H1 (cell line): Measurements from ENCODE around the gene KCNMA1. TPM values are rescaled to one million over a fixed set of nuclear protein-coding genes. Genes with fewer than 3 reads are reported as not detected.

Experiments
- CTCF ChIA-PET: fragments of 300-600 bp; sonication (Branson Sonifier 250); formaldehyde crosslinking; loops from one replicate; lab custom pipeline; 2021; ENCODE audit not compliant: partially characterized antibody; lab: Charles Lee
- POLR2A ChIA-PET: fragments of 300-600 bp; sonication (Branson Sonifier 250); formaldehyde crosslinking; loops from one replicate; lab custom pipeline; 2021; ENCODE audit warnings: inconsistent platforms; ENCODE audit not compliant: partially characterized antibody; lab: Charles Lee
- DNase-seq, 2 experiments: peaks; one replicate each; pipeline versions ENCODE4 v3.0.0 to v3.0.0-alpha.2; 2010 to 2022; ENCODE audit warnings: low spot score in 2 of 2, low read depth in 1 of 2, mixed read lengths in 1 of 2
- FAIRE-seq: peaks from 2 replicates; lab custom pipeline; 2011; peaks lifted over from hg19 to GRCh38; lab: Jason Lieb, UNC
- H2AFZ ChIP-seq: 2 replicates; pipeline ENCODE4 v1.8.1; 2012; ENCODE audit warnings: low read length, inconsistent platforms
- H2AK5ac ChIP-seq: 2 replicates; pipeline ENCODE4 v1.6.1; 2013; ENCODE audit warnings: low read depth, low read length
- H2BK120ac ChIP-seq: replicated peaks from 2 replicates; pipeline ENCODE3; 2013; ENCODE audit warnings: low read depth, low read length, inconsistent platforms
- H2BK12ac ChIP-seq: 2 replicates; pipeline ENCODE4 v1.6.1; 2013; ENCODE audit warnings: low read depth, low read length
- H2BK15ac ChIP-seq: 2 replicates; pipeline ENCODE4 v1.6.1; 2013; ENCODE audit warnings: low read length
- H2BK20ac ChIP-seq: 2 replicates; pipeline ENCODE4 v1.6.1; 2013; ENCODE audit warnings: low read length
- H2BK5ac ChIP-seq: 2 replicates; pipeline ENCODE4 v1.6.1; 2013; ENCODE audit warnings: low read depth, low read length
- H3K14ac ChIP-seq: 2 replicates; pipeline ENCODE4 v1.6.1; 2013; ENCODE audit warnings: inconsistent platforms; ENCODE audit not compliant: insufficient read length
- H3K18ac ChIP-seq: 2 replicates; pipeline ENCODE4 v1.6.1; 2013; ENCODE audit warnings: low read length; ENCODE audit errors: extremely low read depth
- H3K23ac ChIP-seq: 2 replicates; pipeline ENCODE4 v1.6.1; 2013; ENCODE audit warnings: inconsistent platforms; ENCODE audit not compliant: insufficient read length
- H3K23me2 ChIP-seq: 2 replicates; pipeline ENCODE4 v1.6.1; 2013; ENCODE audit warnings: low read depth, low read length
- H3K27ac ChIP-seq: 2 replicates; pipeline ENCODE4 v1.6.1; 2011; ENCODE audit warnings: low read depth, low read length, inconsistent platforms
- H3K27me3 ChIP-seq, 4 experiments: replicated peaks in 1 of 4; 1 replicate in 1 of 4; 2 replicates in 3 of 4; pipeline versions ENCODE4 v1.6.1 to v1.8.1; 2011 to 2013; ENCODE audit warnings: low read length in 3 of 4, mild to moderate bottlenecking in 3 of 4, inconsistent platforms in 2 of 4, mixed read lengths in 2 of 4, moderate library complexity in 1 of 4; ENCODE audit not compliant: control insufficient read depth in 3 of 4, insufficient read depth in 3 of 4; ENCODE audit errors: extremely low read depth in 1 of 4
- H3K36me3 ChIP-seq, 4 experiments: 2 replicates each; pipeline versions ENCODE4 v1.6.1 to v1.8.1; 2011 to 2013; ENCODE audit warnings: mild to moderate bottlenecking in 4 of 4, low read length in 3 of 4, moderate library complexity in 2 of 4, control low read depth in 1 of 4, inconsistent platforms in 1 of 4; ENCODE audit not compliant: insufficient read depth in 4 of 4, control insufficient read depth in 2 of 4
- H3K4ac ChIP-seq: replicated peaks from 2 replicates; pipeline ENCODE3; 2013; ENCODE audit warnings: low read length, low read depth, mixed read lengths, inconsistent platforms; ENCODE audit not compliant: insufficient read length
- H3K4me1 ChIP-seq, 4 experiments: replicated peaks in 1 of 4; 1 replicate in 1 of 4; 2 replicates in 3 of 4; pipeline versions ENCODE4 v1.6.1 to v1.8.1; 2011 to 2013; ENCODE audit warnings: low read length in 3 of 4, inconsistent platforms in 2 of 4, mixed read lengths in 1 of 4; ENCODE audit not compliant: insufficient read depth in 4 of 4, control insufficient read depth in 3 of 4
- H3K4me2 ChIP-seq, 2 experiments: 2 replicates each; pipeline versions ENCODE4 v1.6.1 to v1.8.1; 2011 to 2013; ENCODE audit warnings: low read depth in 2 of 2, low read length in 2 of 2, control low read depth in 1 of 2, inconsistent platforms in 1 of 2, mild to moderate bottlenecking in 1 of 2; ENCODE audit not compliant: insufficient read depth in 1 of 2
- H3K4me3 ChIP-seq, 4 experiments: fragments of 200-600, 300-600 bp in 1 of 4; sonication (generic), shearing (Covaris generic), sonication (Bioruptor Twin) in 1 of 4; 2 replicates each; pipeline versions ENCODE4 v1.5.1 to v1.8.1; 2011 to 2016; ENCODE audit warnings: low read length in 4 of 4, low read depth in 3 of 4, control low read depth in 2 of 4, inconsistent platforms in 2 of 4, mild to moderate bottlenecking in 2 of 4, mixed read lengths in 1 of 4, moderate library complexity in 1 of 4; ENCODE audit not compliant: insufficient read depth in 2 of 4; ENCODE audit errors: extremely low read depth in 1 of 4
- H3K56ac ChIP-seq: replicated peaks from 2 replicates; pipeline ENCODE3; 2013; ENCODE audit warnings: low read depth, mild to moderate bottlenecking, mixed read lengths, low read length, inconsistent platforms; ENCODE audit not compliant: insufficient read length
- H3K79me1 ChIP-seq: 2 replicates; pipeline ENCODE4 v1.6.1; 2013; ENCODE audit warnings: low read depth, low read length, control low read depth
- H3K79me2 ChIP-seq, 2 experiments: 2 replicates each; pipeline versions ENCODE4 v1.6.1 to v1.8.1; 2012 to 2013; ENCODE audit warnings: low read length in 2 of 2, mild to moderate bottlenecking in 2 of 2, inconsistent platforms in 1 of 2; ENCODE audit not compliant: insufficient read depth in 2 of 2, control insufficient read depth in 1 of 2
- H3K9ac ChIP-seq, 4 experiments: replicated peaks in 1 of 4; 1 replicate in 1 of 4; 2 replicates in 3 of 4; pipeline versions ENCODE4 v1.6.1 to v1.8.1; 2011 to 2013; ENCODE audit warnings: low read depth in 3 of 4, low read length in 3 of 4, control low read depth in 2 of 4, mild to moderate bottlenecking in 2 of 4, moderate library complexity in 2 of 4, inconsistent platforms in 1 of 4; ENCODE audit errors: extremely low read depth in 1 of 4
- H3K9me3 ChIP-seq, 2 experiments: 2 replicates each; pipeline versions ENCODE4 v1.6.1 to v1.8.1; 2012 to 2013; ENCODE audit warnings: mild to moderate bottlenecking in 2 of 2, moderate library complexity in 2 of 2, control low read depth in 1 of 2, inconsistent platforms in 1 of 2, low read depth in 1 of 2, low read length in 1 of 2, mixed read lengths in 1 of 2; ENCODE audit not compliant: insufficient read depth in 2 of 2
- H4K20me1 ChIP-seq, 2 experiments: replicated peaks in 1 of 2; 2 replicates each; pipeline versions ENCODE3 to v1.8.1; 2011 to 2013; ENCODE audit warnings: inconsistent platforms in 2 of 2, low read length in 2 of 2, mild to moderate bottlenecking in 1 of 2; ENCODE audit not compliant: insufficient read depth in 2 of 2, control insufficient read depth in 1 of 2
- H4K5ac ChIP-seq: 2 replicates; pipeline ENCODE4 v1.6.1; 2013; ENCODE audit warnings: low read length, low read depth, mixed read lengths, inconsistent platforms; ENCODE audit not compliant: insufficient read length
- H4K8ac ChIP-seq: 2 replicates; pipeline ENCODE4 v1.8.0; 2013; ENCODE audit warnings: mild to moderate bottlenecking, moderate library complexity, low read length, inconsistent platforms; ENCODE audit not compliant: insufficient read depth; ENCODE audit errors: extremely low read depth
- H4K91ac ChIP-seq: replicated peaks from 2 replicates; pipeline ENCODE3; 2013; ENCODE audit warnings: low read length, mixed read lengths, inconsistent platforms; ENCODE audit not compliant: insufficient read length
- BRCA1 ChIP-seq: IDR thresholded peaks from 2 replicates; pipeline ENCODE4 v1.6.1; 2012; ENCODE audit warnings: low read depth, low read length, improper control_type of control experiment
- CBX8 ChIP-seq: fragments of 300-800, 300-1000 bp; sonication (generic); IDR thresholded peaks from 2 replicates; pipeline ENCODE4 v1.7.1; 2016; ENCODE audit warnings: low read depth, low read length, borderline replicate concordance
- CEBPB ChIP-seq: IDR thresholded peaks from 2 replicates; pipeline ENCODE4 v1.6.1; 2012; ENCODE audit warnings: low read depth, low read length
- EP300 ChIP-seq, 2 experiments: IDR thresholded peaks; 1 replicate in 1 of 2; 2 replicates in 1 of 2; pipeline ENCODE4 v1.6.1; 2011 to 2012; ENCODE audit warnings: low read depth in 2 of 2, low read length in 2 of 2, mild to moderate bottlenecking in 2 of 2, borderline replicate concordance in 1 of 2, inconsistent platforms in 1 of 2, moderate library complexity in 1 of 2
- GABPA ChIP-seq: IDR thresholded peaks from 2 replicates; pipeline ENCODE4 v1.6.1; 2011; ENCODE audit warnings: mild to moderate bottlenecking, low read length, moderate library complexity, borderline replicate concordance; ENCODE audit not compliant: insufficient read depth
- HDAC6 ChIP-seq: IDR thresholded peaks from one replicate; pipeline ENCODE4 v1.7.1; 2012; ENCODE audit warnings: low read depth, mild to moderate bottlenecking, inconsistent platforms, low read length, moderate library complexity
- KDM4A ChIP-seq: IDR thresholded peaks from one replicate; pipeline ENCODE4 v1.7.1; 2012; ENCODE audit warnings: low read depth, mild to moderate bottlenecking, moderate library complexity, low read length, inconsistent platforms; ENCODE audit not compliant: severe bottlenecking
- NANOG ChIP-seq: IDR thresholded peaks from 2 replicates; pipeline ENCODE4 v1.6.1; 2011; ENCODE audit warnings: low read length, low read depth, mild to moderate bottlenecking, inconsistent platforms; ENCODE audit not compliant: insufficient read depth, poor library complexity, severe bottlenecking
- POLR2AphosphoS5 ChIP-seq: IDR thresholded peaks from 2 replicates; pipeline ENCODE4 v1.6.1; 2011; ENCODE audit warnings: low read depth, low read length
- SIRT6 ChIP-seq: IDR thresholded peaks from one replicate; pipeline ENCODE4 v1.7.1; 2012; ENCODE audit warnings: low read length, inconsistent platforms
- TAF7 ChIP-seq: optimal IDR thresholded peaks from 2 replicates; pipeline ENCODE3; 2011; ENCODE audit warnings: low read depth, mild to moderate bottlenecking, inconsistent platforms, low read length, moderate library complexity, borderline replicate concordance
- TBP ChIP-seq: IDR thresholded peaks from 2 replicates; pipeline ENCODE4 v1.6.1; 2011; ENCODE audit warnings: low read depth, low read length, improper control_type of control experiment
- ZNF274 ChIP-seq: IDR thresholded peaks from 2 replicates; pipeline ENCODE4 v1.7.0; 2012; ENCODE audit warnings: low read length, borderline replicate concordance; ENCODE audit errors: extremely low read depth
- WGBS, 2 experiments: shearing (Covaris generic) in 1 of 2; methylation state at CpG; one replicate each; pipeline versions ENCODE4 v1.1.6 to v1.1.7; 2013 to 2015; ENCODE audit warnings: low lambda C conversion rate in 2 of 2, mixed read lengths in 2 of 2, inconsistent platforms in 1 of 2, low coverage in 1 of 2, missing lambda C conversion rate in 1 of 2; ENCODE audit not compliant: insufficient replicate concordance in 2 of 2, insufficient coverage in 1 of 2, insufficient read length in 1 of 2; ENCODE audit errors: extremely low coverage in 1 of 2, missing lambda C conversion rate in 1 of 2; 5-methylcytosine and 5-hydroxymethylcytosine counted together
- polyA plus RNA-seq, 7 experiments: library from polyadenylated mRNA; depleted of rRNA in 3 of 7; stranded (reverse) in 5 of 7; unstranded in 2 of 7; fragments of >200 nt in 5 of 7; fragments of 200-250 nt in 2 of 7; gene quantifications; 1 replicate in 5 of 7; 2 replicates in 1 of 7; 4 replicates in 1 of 7; pipeline versions ENCODE4 v1.2.1 to v1.2.3, GENCODE V29; 2011 to 2013; ENCODE audit warnings: missing spikeins in 2 of 7, mixed read lengths in 2 of 7
- total RNA-seq: library from RNA; stranded (reverse); fragmentation: NEBNext Ultra II Directional; extraction: Animal tissue kit (Norgen Biotek cat#: 25700); gene quantifications from 2 replicates; pipeline ENCODE4 v1.2.1, GENCODE V29; 2021

The KCNMA1 gene
- total and polyA plus RNA-seq, 2 of the 8 experiments (the other 6 are each of a cell fraction or from before 2014, with no cell fraction given) = 10.2 to 11.1 TPM

GRCh38 chr10:77451886-77452285 lies 185.7 kb downstream of the KCNMA1 start:
- Histone ChIP-seq H2BK15ac (no peak overlapping the region), H3K4ac (no peak overlapping the region), H2BK20ac (no peak overlapping the region), H2BK12ac (no peak overlapping the region), H3K14ac (no peak overlapping the region), H3K4me3 (no peak overlapping the region), H3K79me1 (no peaks in the 10 kb centered on the region), H2BK5ac (no peak overlapping the region), H3K9ac (no peak overlapping the region; a peak in 1 of 7 replicates), H2AK5ac (no peak overlapping the region), H4K5ac (no peak overlapping the region), H2AFZ (no peak overlapping the region), H3K4me2 (no peak overlapping the region), H3K18ac (no peak overlapping the region), H3K36me3 (no peaks in the 10 kb centered on the region), H3K4me1 (peaks cover 0 to 5% (median 2%) of the 10 kb centered on the region in 4 experiments; a peak in 3 of 7 replicates), H3K79me2 (no peaks in the 10 kb centered on the region), H2BK120ac (no peak overlapping the region), H3K23me2 (no peaks in the 10 kb centered on the region), H3K23ac (no peak overlapping the region), H3K56ac (no peak overlapping the region), H3K27me3 (peaks cover 0 to 1% (median 0%) of the 10 kb centered on the region in 4 experiments; a peak in 1 of 7 replicates), H3K9me3 (no peaks in the 10 kb centered on the region), H3K27ac (no peak overlapping the region), H4K8ac (no peak overlapping the region), H4K20me1 (no peaks in the 10 kb centered on the region), H4K91ac (no peak overlapping the region)
- CTCF ChIA-PET = interaction anchor here (1.3 to 1.5 kb wide), 2 partner anchors 20 to 155 kb away, joined by 5 read pairs; no protein-coding TSS in a partner anchor
- TF ChIP-seq EP300 (IDR thresholded peaks at IDR 0.05; ENCODE audit: borderline replicate concordance in 1 of 2, low read depth in 2 of 2, low read length in 2 of 2) (no peak), NANOG (no peak), ZNF274 (no peak), POLR2AphosphoS5 (no peak), BRCA1 (no peak), KDM4A (no peak), HDAC6 (no peak), TBP (no peak), CBX8 (no peak), GABPA (no peak), CEBPB (no peak), TAF7 (no peak), SIRT6 (no peak)
- DNase-seq (no peak), FAIRE-seq (no peak)
- 74% methylated on average over 2 of the region's 2 CpGs; no CpG with 5 or more reads in 1 of the 2 experiments for WGBS, 2 experiments
- POLR2A ChIA-PET = no interaction called here
